ENCODE data around the gene GGN. TPM values are rescaled to one million over a fixed set of nuclear protein-coding genes. Genes with fewer than 3 reads are reported as not detected.

GGN gene
- total and polyA plus RNA-seq, 12 donors: 0.13 to 0.57 (median 0.38) TPM; not detected in 6

DNA sequence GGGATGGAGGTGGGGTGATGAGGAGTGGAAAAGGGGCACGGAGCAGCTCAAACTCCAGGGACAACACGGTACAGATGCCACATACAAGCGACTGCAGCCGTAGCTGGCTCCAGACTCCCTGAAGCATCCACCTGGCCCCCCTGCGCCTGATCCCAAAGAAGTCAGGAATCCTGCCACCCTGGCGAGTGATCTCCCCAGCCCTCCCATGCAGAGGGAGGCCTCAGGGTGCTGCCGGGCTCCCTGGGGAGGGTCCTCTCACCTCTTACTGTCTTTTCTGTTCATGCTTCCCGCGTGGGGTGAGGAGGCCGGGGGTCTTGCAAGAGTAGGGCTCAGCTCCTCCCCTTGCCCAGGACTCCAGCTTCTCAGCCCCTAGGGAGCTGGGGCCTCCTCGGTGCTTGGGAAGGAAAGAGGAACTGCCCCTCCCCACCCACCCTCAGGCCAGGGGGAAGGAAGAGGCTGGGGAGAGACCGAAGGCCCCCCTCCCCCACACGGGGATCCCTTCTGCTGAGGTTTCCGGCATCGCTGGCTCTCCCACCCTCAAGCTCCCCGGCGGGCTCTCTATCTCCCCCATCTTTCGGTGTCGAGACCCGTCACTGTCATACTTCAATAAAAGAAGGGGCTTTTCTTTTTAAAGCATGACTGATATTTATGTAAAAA, 38.1 kb upstream of the GGN start, which contains the start of gene RASGRP4:
RASGRP4 (minus strand) TSS at position 410 of the 657 bp plus-strand sequence; CDS start at position 282, 128 bp downstream.
- no peak for TF ChIP-seq CTCF (IDR thresholded peaks at IDR 0.05)
- Histone ChIP-seq H3K27ac (peak within 1 kb of the TSS in 2 of 10 donors; percentile 60 to 92), H3K4me1 (peaks cover 0 to 12% (median 0%) of the 10 kb centered on the region in 9 donors), H3K4me3 (peak within 1 kb of the TSS in 8 of 10 donors; percentile 2 to 59 (median 28)), H3K9me3 (no peaks in the 10 kb centered on the region), H3K27me3 (peaks cover 0 to 38% (median 23%) of the 10 kb centered on the region in 7 donors), H3K36me3 (peaks cover 0 to 11% (median 0%) of the 10 kb centered on the region in 9 donors)
- 14 to 16% methylated on average over 20 of the region's 20 CpGs for WGBS, 2 donors
- intact Hi-C loops (cut with DNase I): no loop called here
- DNase-seq: peak; percentile 16 to 43
- peak; percentile 47 to 78 (median 64) for ATAC-seq

GRCh38 chr19:38425222-38425809, 37.5 kb upstream of the GGN start:
- peak overlapping the region in 2 of 10 donors; percentile 60 to 92 for H3K27ac ChIP-seq
- peaks cover 0 to 15% (median 0%) of the 10 kb centered on the region in 9 donors for H3K36me3 ChIP-seq
- H3K4me1 ChIP-seq: peaks cover 0 to 12% (median 0%) of the 10 kb centered on the region in 9 donors
- ATAC-seq: peak in 2 of 8 donors; percentile 17 to 30
- intact Hi-C loops (cut with DNase I): no loop called here
- no peak for TF ChIP-seq CTCF (IDR thresholded peaks at IDR 0.05)
- no peak for DNase-seq
- 64 to 72% methylated on average over 7 of the region's 7 CpGs for WGBS, 2 donors
- H3K9me3 ChIP-seq: no peaks in the 10 kb centered on the region
- peaks cover 0 to 33% (median 23%) of the 10 kb centered on the region in 7 donors for H3K27me3 ChIP-seq
- H3K4me3 ChIP-seq: peak overlapping the region in 8 of 10 donors; percentile 2 to 59 (median 28)

GRCh38 chr19:38424272-38424671, 36.4 kb upstream of the GGN start:
- Histone ChIP-seq H3K36me3 (peaks cover 0 to 15% (median 0%) of the 10 kb centered on the region in 9 donors), H3K4me3 (no peak overlapping the region), H3K4me1 (peaks cover 0 to 12% (median 0%) of the 10 kb centered on the region in 9 donors), H3K27me3 (peaks cover 0 to 41% (median 23%) of the 10 kb centered on the region in 7 donors), H3K9me3 (no peaks in the 10 kb centered on the region), H3K27ac (no peak overlapping the region)
- no peak for ATAC-seq
- intact Hi-C loops (cut with DNase I): no loop called here
- TF ChIP-seq CTCF (IDR thresholded peaks at IDR 0.05): no peak
- DNase-seq: no peak
- WGBS, 2 donors: 88 to 94% methylated on average over 5 of the region's 5 CpGs

DNA sequence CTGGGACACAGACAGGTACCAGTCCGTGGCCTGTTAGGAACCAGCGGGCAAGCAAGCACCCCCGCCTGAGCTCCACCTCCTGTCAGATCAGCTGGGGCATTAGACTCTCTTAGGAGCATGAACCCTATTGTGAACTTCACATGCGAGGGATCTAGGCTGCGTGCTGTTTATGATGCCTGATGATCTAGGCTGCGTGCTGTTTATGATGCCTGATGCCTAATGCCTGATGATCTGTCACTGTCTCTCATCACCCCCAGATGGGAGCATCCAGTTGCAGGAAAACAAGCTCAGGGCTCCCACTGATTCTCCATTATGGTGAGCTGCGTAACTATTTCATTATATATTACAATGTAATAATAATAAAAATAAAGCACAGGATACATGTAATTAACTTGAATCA, 34.6 kb upstream of the GGN start:
- 84 to 93% methylated on average over 7 of the region's 7 CpGs for WGBS, 2 donors
- Histone ChIP-seq H3K27ac (no peak overlapping the region), H3K9me3 (no peaks in the 10 kb centered on the region), H3K36me3 (peaks cover 0 to 15% (median 0%) of the 10 kb centered on the region in 9 donors), H3K4me1 (peaks cover 0 to 23% (median 11%) of the 10 kb centered on the region in 9 donors), H3K4me3 (no peak overlapping the region), H3K27me3 (peaks cover 0 to 58% (median 28%) of the 10 kb centered on the region in 7 donors)
- intact Hi-C loops (cut with DNase I): no loop called here
- ATAC-seq (no peak), DNase-seq (no peak)
- TF ChIP-seq CTCF (IDR thresholded peaks at IDR 0.05): no peak

All from heart right ventricle (tissue), 16 donors.